LNCAP (cell line): ENCODE results near the gene JAZF1.

ENCODE experiments used
- CTCF ChIP-seq: fragments of 450-650 bp; IDR thresholded peaks from 2 replicates; pipeline ENCODE4 v1.5.1; 2017; ENCODE audit warnings: mild to moderate bottlenecking

Gene JAZF1

GRCh38 chr7:27843584-27844305 lies 336.9 kb downstream of the JAZF1 start:
- TF ChIP-seq CTCF = no peak

GRCh38 chr7:27842851-27843250 lies 337.7 kb downstream of the JAZF1 start:
- TF ChIP-seq CTCF = no peak

GRCh38 chr7:27842094-27842692 lies 338.4 kb downstream of the JAZF1 start:
- TF ChIP-seq CTCF = no peak

- TF ChIP-seq CTCF = no peak
Observed at GRCh38 chr7:27840760-27841364, 339.7 kb downstream of the JAZF1 start.

- no peak for TF ChIP-seq CTCF
Observed at GRCh38 chr7:27840313-27840712, 340.3 kb downstream of the JAZF1 start.

- TF ChIP-seq CTCF = no peak
Observed at GRCh38 chr7:27839099-27839498, 341.5 kb downstream of the JAZF1 start.

GRCh38 chr7:27836536-27836935 lies 344.1 kb downstream of the JAZF1 start:
- no peak for TF ChIP-seq CTCF
